ENCODE results near the gene STEAP3. TPM values are rescaled to one million over a fixed set of nuclear protein-coding genes. Genes with fewer than 3 reads are reported as not detected.

STEAP3 gene
- total RNA-seq, 1 experiment from 2014 or later, result 6.0 TPM

DNA sequence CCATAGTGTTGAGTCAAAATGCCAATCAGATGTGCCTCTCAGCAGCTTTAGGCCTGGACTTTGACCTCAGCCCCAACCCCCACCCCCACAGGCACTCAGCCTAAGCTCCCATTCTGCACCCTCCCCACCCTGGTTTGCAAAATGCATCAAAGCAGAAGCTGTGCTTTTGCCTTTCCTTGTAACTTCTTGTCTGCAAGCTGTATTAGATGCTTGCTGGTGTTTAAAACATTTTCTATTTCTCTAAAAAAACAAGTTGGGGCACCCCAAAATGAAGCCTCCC is 26.6 kb upstream of the STEAP3 start:
- DNase-seq (ENCODE audit: low spot score), result no peak
- in situ Hi-C loops (cut with HindIII; ENCODE audit: low sequenced_read_pairs), result no loop called here

DNA sequence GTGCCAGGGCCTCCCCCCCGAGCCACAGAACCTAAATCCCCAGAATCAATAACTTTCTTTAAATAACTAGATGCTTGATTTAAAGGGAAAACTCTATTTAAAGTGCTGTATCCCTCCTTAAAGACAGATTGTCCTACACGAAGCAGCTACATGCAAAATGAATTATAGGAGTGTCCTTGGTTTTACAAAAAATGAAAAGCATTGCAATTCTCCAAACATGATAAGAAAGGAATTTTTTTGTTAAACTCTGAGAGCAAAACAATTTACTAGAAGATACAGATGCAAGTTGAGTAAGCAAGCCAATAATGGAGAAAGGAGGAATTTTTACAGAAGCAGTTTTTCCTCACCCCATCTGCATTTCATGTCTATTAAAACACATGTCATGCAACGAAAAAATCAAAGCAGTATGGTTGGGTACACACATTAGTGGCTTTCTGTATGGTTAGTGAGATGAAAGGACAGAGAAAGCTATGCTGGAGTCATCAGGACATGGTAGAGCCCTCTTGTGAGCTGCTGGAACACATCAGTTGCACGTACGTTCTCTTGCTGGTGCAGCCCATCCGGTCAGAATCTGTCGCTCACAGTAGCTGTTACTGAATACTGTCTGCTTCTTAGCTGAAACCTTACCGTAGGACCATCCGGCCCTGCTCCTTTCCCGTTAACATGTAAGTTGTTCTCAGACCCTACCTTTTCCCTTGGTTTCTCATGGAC is 25.9 kb upstream of the STEAP3 start:
- in situ Hi-C loops (cut with HindIII; ENCODE audit: low sequenced_read_pairs), result no loop called here
- DNase-seq (ENCODE audit: low spot score), result no peak

DNA sequence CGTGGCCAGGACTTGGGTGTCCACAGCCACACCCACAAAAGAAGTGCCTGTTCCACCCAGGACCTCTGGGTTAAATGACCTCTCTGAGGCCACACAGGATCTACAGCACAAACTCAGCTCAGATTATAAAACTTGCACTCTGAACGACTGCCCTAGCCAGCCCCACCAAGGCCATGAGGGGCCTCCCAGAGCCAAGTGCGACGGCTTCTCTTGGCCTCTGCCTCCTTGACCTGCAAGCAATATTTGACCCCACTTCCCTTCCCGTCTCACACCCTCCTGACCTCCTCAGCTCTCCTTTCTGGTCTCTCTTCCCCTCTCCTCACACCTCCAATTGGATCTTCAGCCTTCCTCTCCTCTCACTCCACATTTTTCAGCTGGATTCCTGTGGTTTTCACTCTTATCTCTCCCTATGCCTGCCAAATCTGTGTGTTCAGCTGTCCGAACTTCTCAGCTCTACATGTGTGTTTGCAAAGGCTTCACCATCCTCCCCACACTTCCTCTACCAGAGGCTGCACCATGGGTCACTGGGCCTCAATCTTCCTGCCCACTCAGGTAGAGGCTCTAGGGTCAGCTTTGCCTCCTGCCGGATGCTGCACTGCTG is 25.3 kb upstream of the STEAP3 start:
- DNase-seq (ENCODE audit: low spot score), result no peak
- in situ Hi-C loops (cut with HindIII; ENCODE audit: low sequenced_read_pairs), result no loop called here

DNA sequence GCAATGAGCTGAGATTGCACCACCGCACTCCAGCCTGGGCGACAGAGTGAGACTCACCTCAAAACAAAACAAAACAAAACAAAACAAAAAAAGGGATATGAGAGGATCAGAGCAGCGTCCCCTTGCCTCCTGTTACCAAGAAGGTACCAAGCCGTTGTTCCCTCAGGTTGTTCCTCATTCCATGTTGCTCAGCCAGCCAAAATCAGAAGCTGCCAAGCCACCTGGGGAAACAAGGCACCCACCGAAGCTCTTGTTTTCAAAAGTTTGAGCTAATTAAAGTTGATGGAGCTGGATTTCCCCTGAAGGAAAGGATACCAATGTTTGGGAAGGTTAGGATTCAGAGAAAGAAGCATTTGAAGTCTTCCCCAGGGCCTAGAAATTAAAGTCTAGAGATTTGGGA is 21.8 kb upstream of the STEAP3 start:
- DNase-seq (ENCODE audit: low spot score), result no peak
- in situ Hi-C loops (cut with HindIII; ENCODE audit: low sequenced_read_pairs), result no loop called here

DNA sequence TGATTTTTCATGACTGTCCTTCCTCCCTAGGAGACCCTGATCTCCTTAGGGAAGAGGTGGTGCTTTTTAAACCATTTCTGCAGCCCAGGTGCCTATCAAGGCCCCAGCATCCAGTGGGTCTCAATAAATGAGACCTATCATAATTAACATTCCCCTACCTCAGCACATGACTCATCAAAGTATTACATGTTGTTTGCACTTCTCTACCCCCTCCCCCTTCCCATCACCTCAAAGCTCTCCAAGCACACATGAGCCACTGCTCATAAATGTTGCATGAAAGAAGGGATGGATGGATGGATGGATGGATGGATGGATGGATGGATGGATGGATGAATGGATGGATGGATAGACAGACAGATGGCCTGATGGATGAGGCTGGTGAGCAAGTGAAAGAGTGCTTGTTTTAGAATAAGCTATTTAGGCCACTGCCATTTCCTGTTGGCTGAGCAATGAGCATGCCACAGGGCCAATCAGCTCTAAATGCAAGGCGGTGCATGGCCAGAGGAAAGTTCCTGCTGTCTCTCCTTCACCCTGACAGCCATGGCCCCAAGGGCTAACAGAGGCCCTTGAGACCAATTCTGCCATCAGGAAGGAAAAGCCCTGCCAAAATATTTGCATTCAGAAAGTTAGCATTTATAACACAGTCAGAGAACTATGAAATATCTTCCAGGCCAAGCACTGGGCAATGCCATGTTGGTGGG is 20.9 kb upstream of the STEAP3 start:
- in situ Hi-C loops (cut with HindIII; ENCODE audit: low sequenced_read_pairs), result no loop called here
- no peak for DNase-seq (ENCODE audit: low spot score)

DNA sequence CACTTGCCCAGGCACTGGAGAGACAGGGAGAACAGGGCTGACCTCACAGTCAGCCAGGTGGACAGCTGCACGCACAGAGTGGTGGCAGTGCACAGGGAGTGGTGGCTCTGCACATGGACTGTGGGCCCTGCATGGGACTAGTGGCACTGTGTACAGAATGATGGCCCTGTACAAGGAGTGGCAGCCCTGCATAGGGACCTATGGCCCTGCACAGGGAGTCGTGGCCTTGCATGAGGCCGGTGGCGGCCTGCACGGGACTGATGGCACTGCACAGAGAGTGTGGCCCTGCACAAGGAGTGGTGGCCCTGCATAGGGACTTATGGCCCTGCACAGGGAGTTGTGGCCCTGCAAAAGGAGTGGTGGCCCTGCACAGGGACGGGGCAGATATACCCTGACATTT is 19.1 kb upstream of the STEAP3 start:
- in situ Hi-C loops (cut with HindIII; ENCODE audit: low sequenced_read_pairs), result no loop called here
- DNase-seq (ENCODE audit: low spot score), result no peak

DNA sequence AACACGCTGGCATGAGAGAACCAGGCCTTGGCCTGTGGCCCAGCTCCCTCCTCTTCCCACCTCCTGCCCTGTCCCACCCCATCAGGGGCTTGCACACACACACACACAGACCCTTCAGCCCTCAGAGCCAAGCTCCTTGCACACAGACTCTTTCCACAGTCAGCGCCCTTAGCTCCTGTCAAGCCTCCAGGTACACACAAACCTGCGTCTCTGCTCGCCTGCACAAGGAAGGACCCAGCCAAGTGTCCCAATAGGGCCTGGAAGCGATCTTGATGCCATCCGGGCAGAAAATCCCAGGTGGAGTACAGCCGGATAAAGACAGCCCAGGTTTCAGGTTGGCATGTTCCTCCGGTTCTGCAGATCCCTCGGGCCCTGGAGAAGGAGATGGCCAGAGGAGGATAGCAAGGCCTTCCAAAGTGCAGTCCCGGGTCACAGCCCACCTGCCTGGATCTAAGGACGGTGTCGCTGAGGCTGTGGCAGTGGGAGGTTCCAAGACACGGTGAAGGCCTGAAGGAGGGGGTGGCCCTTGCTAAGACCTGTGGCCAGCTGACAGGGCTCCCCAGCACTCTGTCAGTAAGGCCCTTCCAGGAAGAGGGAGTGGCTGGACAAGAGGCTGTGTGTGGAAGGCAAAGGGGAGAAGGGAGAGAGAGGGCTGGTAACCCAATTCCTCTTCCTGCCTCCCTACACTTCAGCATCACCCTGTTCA is 18.5 kb upstream of the STEAP3 start:
- DNase-seq (ENCODE audit: low spot score), result no peak
- in situ Hi-C loops (cut with HindIII; ENCODE audit: low sequenced_read_pairs), result no loop called here

DNA sequence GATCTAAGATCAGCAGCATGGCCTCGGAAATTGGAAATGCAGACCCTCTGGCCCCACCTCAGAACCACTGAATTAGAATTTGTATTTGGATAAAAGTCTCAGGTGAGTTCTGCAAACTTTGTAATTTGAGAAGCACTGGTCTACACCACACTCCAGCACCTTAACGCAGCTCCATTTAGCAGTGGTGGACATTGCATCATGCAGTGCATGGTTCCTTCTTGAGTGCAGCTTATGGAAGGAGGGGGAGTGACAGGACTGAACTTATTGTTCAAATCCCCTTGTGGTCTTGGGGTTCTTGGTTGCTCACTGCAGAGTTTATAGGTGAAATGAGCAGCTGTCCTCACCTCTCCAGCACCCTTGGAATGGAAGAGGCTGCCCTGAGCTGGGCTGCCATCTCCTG is 17.4 kb upstream of the STEAP3 start:
- DNase-seq (ENCODE audit: low spot score), result no peak
- in situ Hi-C loops (cut with HindIII; ENCODE audit: low sequenced_read_pairs), result no loop called here

DNA sequence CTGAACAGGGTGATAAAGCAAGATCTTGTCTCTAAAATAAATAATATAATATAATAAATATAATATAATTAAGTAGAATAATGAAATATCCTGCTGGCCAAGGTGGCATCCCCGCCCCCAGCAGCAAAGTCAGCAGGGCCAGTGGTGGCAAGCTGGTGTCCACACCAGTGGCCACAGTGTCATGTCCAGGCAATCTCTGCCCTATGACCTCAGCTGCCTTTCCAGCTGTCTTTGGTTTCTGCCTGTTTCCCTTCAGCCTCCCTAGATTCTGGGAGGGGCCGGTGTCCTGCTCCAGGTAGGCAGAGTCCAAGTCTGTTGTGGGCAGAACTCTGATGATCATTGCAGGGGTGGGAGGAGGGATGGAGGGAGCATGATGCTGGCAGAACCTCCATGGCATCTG is 16.2 kb upstream of the STEAP3 start:
- in situ Hi-C loops (cut with HindIII; ENCODE audit: low sequenced_read_pairs), result no loop called here
- no peak for DNase-seq (ENCODE audit: low spot score)

DNA sequence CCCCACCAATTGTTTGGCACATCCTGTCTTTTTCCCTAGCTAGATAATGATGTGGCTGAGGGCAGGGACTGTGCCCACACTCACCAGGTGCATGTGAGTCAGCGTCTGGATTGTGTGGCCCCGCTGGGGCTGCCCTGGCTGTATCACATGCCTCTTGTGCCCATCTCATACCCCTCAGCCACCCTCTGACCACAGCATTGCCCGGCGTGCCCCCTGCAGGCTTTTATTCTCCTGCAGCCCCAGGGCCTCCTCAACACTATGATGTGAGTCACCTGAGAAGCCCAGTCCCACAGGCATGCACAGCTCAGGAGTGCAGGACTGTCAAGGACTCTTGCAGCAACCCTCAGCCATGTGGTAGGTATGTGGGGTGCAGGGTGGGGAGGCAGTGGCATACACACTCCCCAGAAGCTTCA is 14.8 kb upstream of the STEAP3 start:
- in situ Hi-C loops (cut with HindIII; ENCODE audit: low sequenced_read_pairs), result no loop called here
- no peak for DNase-seq (ENCODE audit: low spot score)

DNA sequence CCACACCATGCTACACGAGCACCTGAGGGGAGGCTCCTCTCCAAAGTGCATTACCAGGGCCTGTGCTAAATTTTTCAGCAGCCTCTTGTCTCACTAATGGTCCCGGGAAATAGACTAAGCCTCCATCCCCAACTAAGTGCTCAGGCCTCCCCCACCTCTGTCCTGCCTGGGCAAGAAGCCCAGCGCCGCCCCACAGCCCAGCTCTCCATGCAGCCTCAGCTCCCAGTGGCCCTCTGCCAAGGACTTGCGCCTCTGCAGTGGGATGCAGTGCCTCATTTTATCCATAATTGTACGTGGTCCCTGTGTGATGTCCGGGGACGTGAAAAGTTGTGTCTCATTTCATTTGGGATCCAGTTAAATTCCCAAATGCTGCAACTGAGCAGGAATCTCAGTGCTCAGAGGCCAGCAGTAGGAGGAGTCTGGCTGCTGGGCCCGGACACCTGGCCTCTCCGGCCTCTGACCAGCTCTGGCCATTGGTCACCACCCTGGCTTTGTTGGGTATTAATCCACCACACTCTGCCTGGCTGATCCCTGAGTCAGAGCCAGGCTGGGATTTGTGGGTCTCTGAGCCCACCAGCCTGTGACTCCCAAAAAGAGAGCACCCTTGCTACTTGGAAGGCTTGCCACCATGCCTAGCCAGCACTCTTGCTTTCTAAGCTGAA is 11.4 kb upstream of the STEAP3 start:
- DNase-seq (ENCODE audit: low spot score), result no peak

DNA sequence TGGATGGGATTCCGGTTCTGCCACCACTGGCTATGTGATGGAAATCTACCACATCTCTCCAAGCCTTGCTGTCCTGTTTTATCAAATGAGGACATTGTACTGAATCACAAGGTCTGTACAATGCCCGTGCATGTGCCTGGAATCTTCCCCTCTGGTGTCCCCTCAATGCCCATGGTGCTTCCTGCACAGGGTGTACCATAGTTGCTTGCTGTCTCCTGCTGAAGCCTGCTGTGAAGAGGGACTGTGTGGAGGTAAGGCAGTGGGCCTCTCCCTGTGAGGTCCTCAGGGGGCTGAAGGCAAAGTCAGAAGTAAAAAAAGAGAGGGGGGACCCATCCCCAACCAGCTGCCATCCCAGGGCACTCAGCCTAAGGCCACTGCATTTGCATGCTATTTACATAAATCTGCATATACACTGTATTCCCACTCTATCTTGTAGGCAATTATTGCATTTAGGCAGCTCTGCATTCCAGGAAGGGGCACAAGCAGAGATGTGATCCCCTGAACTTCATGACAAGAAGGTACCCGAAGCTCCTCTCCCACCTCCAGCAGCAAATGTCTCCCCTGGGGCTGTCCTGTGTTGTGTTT is 9.1 kb upstream of the STEAP3 start:
- in situ Hi-C loops (cut with HindIII; ENCODE audit: low sequenced_read_pairs), result no loop called here
- no peak for DNase-seq (ENCODE audit: low spot score)

More for the DNA sequence above, 11.4 kb upstream of the STEAP3 start:
- in situ Hi-C loops (cut with HindIII; ENCODE audit: low sequenced_read_pairs), result no loop called here

DNA sequence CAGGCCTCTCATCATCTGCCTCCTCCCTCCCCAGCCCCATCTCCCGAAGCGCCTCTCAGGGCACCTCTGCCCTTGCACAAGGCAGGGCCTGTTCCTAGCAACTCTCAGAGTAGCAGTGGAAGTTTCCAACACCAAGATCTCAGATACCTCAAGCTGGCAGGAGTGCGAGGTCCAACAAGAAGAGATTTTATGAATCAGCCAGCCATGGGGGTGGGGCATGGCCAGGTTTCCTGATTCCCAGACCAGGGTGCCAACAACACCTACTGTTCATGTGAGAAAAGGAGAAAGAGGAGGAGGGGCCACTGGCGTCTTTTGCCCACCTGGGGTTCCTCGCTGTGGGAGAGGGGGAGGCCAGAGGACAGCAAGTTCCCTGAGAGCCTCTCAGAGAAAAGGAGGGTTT is 6.6 kb upstream of the STEAP3 start:
- DNase-seq (ENCODE audit: low spot score), result no peak
- in situ Hi-C loops (cut with HindIII; ENCODE audit: low sequenced_read_pairs), result no loop called here

DNA sequence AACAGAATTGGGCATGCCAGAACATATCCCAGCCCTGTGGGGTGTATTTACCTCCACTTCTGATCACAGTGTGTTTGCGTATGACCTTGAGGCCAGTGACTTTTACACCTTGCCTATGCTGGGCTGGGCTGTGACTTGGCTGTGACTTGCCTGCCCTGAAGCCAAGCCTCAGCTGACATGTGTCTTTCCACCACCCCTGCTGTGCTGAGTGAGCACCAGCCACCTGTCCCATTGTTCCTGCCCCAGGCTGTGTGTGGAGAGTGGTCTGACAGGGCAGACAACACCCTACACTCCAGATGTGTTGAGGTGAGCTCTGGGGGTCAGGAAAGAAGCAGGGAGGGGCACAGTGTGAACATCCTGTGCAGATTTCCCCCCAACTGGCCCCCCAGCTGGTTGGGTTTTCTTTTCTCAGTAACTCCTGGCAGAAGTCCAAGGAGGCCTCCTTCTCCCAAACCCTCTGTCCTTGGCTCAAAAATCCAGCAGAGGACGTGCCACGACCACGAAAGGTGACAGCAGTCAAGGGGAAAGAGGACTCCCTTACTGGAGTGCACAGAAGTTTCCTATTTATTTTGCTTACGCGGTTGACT is 5.1 kb upstream of the STEAP3 start:
- in situ Hi-C loops (cut with HindIII; ENCODE audit: low sequenced_read_pairs), result no loop called here

DNA sequence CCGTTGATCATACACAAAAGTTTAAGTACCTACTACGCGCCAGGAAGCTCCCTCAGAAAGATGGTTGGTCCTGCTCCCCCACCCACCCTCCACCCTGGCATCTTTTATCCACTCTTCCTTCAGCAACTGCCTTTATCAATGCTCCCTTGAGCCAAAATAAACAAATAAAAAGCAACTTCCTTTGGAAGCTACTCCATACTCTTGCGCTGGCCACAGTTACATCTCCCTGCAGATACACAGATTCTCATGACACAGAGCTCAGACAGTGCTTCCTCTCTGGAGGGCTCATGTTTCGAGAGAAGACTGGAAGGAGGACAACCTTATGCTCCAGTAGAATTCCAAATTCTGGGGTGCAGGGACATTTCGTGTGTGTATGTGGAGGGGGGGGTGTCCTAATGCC is 3.8 kb upstream of the STEAP3 start:
- DNase-seq (ENCODE audit: low spot score), result no peak
- in situ Hi-C loops (cut with HindIII; ENCODE audit: low sequenced_read_pairs), result no loop called here

More for the DNA sequence above, 5.1 kb upstream of the STEAP3 start:
- DNase-seq (ENCODE audit: low spot score), result peak; percentile 94

DNA sequence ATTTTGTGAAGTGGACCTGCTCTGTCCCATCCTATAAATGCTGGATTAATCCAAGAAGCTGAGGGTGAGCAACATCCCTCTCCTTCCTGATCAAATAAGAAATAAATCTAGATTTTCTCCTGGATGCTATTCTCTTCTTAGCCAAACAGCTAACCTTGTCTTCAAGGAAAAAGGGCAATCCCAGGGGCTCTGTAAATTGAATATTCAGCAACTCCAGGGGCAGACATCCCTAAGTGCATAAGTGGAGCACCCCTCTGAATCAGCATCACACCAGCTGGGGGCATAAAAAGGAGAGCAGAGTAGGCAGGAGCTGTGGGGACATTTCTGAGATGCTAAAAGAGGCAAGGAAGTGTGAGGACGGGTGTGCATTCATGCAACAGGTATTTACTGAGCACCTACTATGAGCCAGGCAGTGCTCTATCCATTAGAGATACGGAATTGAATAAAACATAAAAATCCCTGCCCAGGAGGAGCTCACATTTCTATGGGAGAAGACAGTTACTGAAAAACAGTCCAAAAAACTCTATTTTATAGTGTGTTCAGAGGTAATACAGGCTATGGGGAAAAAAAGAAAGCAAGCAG is 2.8 kb upstream of the STEAP3 start:
- in situ Hi-C loops (cut with HindIII; ENCODE audit: low sequenced_read_pairs), result no loop called here
- DNase-seq (ENCODE audit: low spot score), result no peak

DNA sequence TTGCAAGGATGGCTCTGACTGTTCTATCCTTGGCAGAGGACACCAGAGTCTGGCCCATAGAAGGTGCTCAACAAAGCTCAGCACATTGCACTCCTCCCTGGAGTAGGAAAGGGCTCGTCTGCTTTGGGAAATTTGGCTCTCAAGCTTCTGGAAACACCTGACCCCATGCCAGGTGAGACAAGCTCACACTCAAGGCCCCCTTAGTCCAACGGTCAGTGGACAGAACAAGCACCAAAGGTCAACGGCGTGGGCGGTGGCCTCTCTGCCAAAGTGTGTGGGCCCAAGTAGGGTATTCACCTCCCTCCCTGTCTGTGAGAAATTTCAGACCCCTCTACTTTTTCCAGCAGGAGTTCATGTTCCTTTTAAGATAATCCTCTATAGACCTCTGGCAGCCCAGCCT is 2.0 kb upstream of the STEAP3 start:
- DNase-seq (ENCODE audit: low spot score), result no peak
- in situ Hi-C loops (cut with HindIII; ENCODE audit: low sequenced_read_pairs), result no loop called here

DNA sequence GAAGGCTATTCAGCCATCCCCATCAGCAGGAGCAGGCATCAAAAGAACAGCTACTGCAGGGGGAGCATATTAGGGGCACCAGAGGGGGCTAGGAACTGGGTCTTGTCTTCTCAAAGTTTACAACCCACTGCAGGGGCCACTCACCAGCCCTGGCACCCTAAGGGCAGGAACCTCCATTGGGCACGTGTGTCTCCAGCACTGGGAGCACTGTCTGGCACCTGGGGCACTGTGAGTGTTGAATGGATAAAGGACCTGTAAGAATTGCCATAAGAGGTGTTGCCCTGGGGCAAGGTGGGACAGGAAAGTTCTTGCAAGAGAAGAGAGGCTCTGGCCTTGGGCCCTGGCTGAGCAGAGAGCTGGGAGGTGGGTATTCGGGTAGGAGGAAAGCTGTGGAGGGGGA is 1.4 kb upstream of the STEAP3 start:
- DNase-seq (ENCODE audit: low spot score), result no peak
- in situ Hi-C loops (cut with HindIII; ENCODE audit: low sequenced_read_pairs), result no loop called here
